HepG2 (cell line): ENCODE measurements around the gene AGRP. TPM values are rescaled to one million over a fixed set of nuclear protein-coding genes. Genes with fewer than 3 reads are reported as not detected.

Source experiments
- AKAP8 ChIP-seq: sonication (generic); formaldehyde crosslinking; IDR thresholded peaks from 2 replicates; pipeline ENCODE4 v1.5.1; 2020; ENCODE audit warnings: mild to moderate bottlenecking, missing genetic modification reagents
- ASH2L ChIP-seq: fragments of 300-600, 200-600 bp; sonication (generic); IDR thresholded peaks from 2 replicates; pipeline ENCODE4 v1.7.0; 2017; ENCODE audit warnings: low read depth, mild to moderate bottlenecking, moderate library complexity, mixed read lengths, low read length; ENCODE audit not compliant: insufficient read length
- CAMTA2 ChIP-seq: sonication (generic); formaldehyde crosslinking; IDR thresholded peaks from 2 replicates; pipeline ENCODE4 v1.4.0; 2020; ENCODE audit warnings: mild to moderate bottlenecking, missing genetic modification reagents, borderline replicate concordance
- HOXD1 ChIP-seq: sonication (generic); formaldehyde crosslinking; IDR thresholded peaks from 2 replicates; pipeline ENCODE4 v1.5.0; 2020; ENCODE audit warnings: missing genetic modification reagents
- KDM6A ChIP-seq: IDR thresholded peaks from 2 replicates; pipeline ENCODE4 v1.6.1; 2016; ENCODE audit warnings: low read depth
- PREB ChIP-seq: sonication (generic); formaldehyde crosslinking; IDR thresholded peaks from 2 replicates; pipeline ENCODE4 v1.4.0; 2020; ENCODE audit warnings: missing genetic modification reagents
- RARA ChIP-seq: IDR thresholded peaks from 2 replicates; pipeline ENCODE4 v1.6.1; 2016; ENCODE audit warnings: missing genetic modification reagents, missing compliant biosample characterization
- SP1 ChIP-seq, 2 experiments: fragments of 450-650 bp in 1 of 2; sonication (generic) in 1 of 2; formaldehyde crosslinking in 1 of 2; IDR thresholded peaks; 2 replicates each; pipeline versions ENCODE4 v1.4.0 to v1.6.1; 2016 to 2020; ENCODE audit warnings: missing genetic modification reagents in 1 of 2
- ZFYVE20 ChIP-seq: sonication (generic); formaldehyde crosslinking; IDR thresholded peaks from 2 replicates; pipeline ENCODE4 v1.8.0; 2023; ENCODE audit warnings: low read depth, mild to moderate bottlenecking, moderate library complexity, missing genetic modification reagents, borderline replicate concordance
- ZHX2 ChIP-seq, 2 experiments: sonication (generic) in 1 of 2; formaldehyde crosslinking in 1 of 2; IDR thresholded peaks; 2 replicates each; pipeline versions ENCODE4 v1.6.1 to v1.9.0; 2014 to 2022; ENCODE audit warnings: antibody characterized with exemption in 1 of 2, borderline replicate concordance in 1 of 2, inconsistent platforms in 1 of 2, low read depth in 1 of 2, missing genetic modification reagents in 1 of 2
- ZNF337 ChIP-seq: sonication (generic); formaldehyde crosslinking; IDR thresholded peaks from 2 replicates; pipeline ENCODE4 v1.5.1; 2020; ENCODE audit warnings: missing genetic modification reagents, low read depth, mild to moderate bottlenecking, borderline replicate concordance
- ZNF678 ChIP-seq: sonication (generic); formaldehyde crosslinking; IDR thresholded peaks from 2 replicates; pipeline ENCODE4 v1.4.0; 2020; ENCODE audit warnings: mild to moderate bottlenecking, missing genetic modification reagents
- polyA plus RNA-seq, 8 experiments: library from polyadenylated mRNA; depleted of rRNA in 3 of 8; stranded (reverse) in 7 of 8; unstranded in 1 of 8; fragments of >200 nt; fragmentation: Illumina TruSeq in 4 of 8; extraction: Trizol in 4 of 8; gene quantifications; 2 replicates each; pipeline versions ENCODE4 v1.2.1 to v1.2.3, GENCODE V29; 2011 to 2016; ENCODE audit warnings: low read depth in 4 of 8, missing spikeins in 1 of 8, mixed read lengths in 1 of 8; ENCODE audit not compliant: insufficient read depth in 1 of 8
- total RNA-seq, 5 experiments: library from RNA; depleted of rRNA; stranded (reverse); fragments of >200 nt; fragmentation: Illumina TruSeq; extraction: Trizol; gene quantifications; 2 replicates each; pipeline ENCODE4 v1.2.3, GENCODE V29; 2016; ENCODE audit warnings: low read depth in 1 of 5
- TF ChIP-seq, protein P1 (sequence below): sonication (generic); formaldehyde crosslinking; IDR thresholded peaks from 2 replicates; pipeline ENCODE4 v1.9.0; 2021; ENCODE audit warnings: missing genetic modification reagents, borderline replicate concordance

AGRP gene
- total and polyA plus RNA-seq, 2 of the 13 experiments (the other 11 are each of a cell fraction or from before 2014, with no cell fraction given) = not detected

DNA sequence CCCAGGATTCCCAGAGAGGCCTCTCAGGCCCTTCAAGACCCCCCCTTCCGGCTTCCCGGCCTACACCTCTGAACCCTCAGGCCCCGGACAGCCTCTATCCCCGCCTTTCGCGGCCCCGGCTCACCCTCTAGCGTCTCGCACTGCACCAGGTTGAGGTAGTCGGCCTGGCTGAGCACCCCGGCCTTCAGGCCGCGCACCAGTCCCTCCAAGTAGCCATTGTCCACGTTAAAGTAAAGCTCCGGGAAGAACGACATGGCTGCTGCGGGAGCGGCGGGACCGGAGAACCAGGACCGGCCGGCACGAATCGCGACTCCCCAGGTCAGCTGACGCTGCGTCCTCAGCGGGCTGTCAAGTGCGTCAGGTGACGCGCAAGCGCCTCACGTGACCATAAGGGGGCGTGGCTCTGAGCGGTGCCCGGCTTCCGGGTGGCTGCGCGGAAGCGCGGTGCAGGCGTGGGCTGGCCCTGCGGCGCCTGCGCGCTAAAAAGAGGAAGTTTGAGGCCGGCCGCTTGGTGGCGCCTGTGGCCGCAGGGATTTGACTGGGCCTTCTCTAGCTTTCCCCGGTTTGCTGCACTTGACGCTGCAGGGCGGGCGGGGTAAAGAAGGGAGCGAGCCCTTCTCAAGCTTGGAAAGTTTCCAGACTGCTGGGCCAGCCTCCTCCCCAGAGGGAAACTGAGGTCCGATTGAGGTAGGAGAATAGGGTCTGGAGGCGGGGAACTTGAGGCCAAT is 2.4 kb downstream of the AGRP start, which contains the start of gene ATP6V0D1 (continued):
- 0 out of 2 replicates have a peak, but pooled peaks have one; percentile 63 for TF ChIP-seq ZHX2 (IDR thresholded peaks at IDR 0.05; ENCODE audit: low read depth)
- TF ChIP-seq ZHX2 (CRISPR knock-in tag; IDR thresholded peaks at IDR 0.05; ENCODE audit: borderline replicate concordance) = no peak
- TF ChIP-seq KDM6A (CRISPR knock-in tag) = no peak
- TF ChIP-seq ZNF678 = no peak
- no peak for TF ChIP-seq PREB
- peak; percentile 90 for TF ChIP-seq ZNF337 (CRISPR knock-in tag)
- TF ChIP-seq CAMTA2 (CRISPR knock-in tag) = no peak; the same call in 1 of the 2 replicates
- no peak for TF ChIP-seq RARA (CRISPR knock-in tag)
- peak; percentile 84 for TF ChIP-seq ASH2L
- peak; percentile 85 for TF ChIP-seq HOXD1 (CRISPR knock-in tag)
- TF ChIP-seq SP1 (IDR thresholded peaks at IDR 0.05) = no peak
- peak; percentile 99 for TF ChIP-seq SP1 (CRISPR knock-in tag; IDR thresholded peaks at IDR 0.05)
- TF ChIP-seq AKAP8 (CRISPR knock-in tag) = peak; percentile 68; the same call in 1 of the 2 replicates
- TF ChIP-seq, protein P1, sequence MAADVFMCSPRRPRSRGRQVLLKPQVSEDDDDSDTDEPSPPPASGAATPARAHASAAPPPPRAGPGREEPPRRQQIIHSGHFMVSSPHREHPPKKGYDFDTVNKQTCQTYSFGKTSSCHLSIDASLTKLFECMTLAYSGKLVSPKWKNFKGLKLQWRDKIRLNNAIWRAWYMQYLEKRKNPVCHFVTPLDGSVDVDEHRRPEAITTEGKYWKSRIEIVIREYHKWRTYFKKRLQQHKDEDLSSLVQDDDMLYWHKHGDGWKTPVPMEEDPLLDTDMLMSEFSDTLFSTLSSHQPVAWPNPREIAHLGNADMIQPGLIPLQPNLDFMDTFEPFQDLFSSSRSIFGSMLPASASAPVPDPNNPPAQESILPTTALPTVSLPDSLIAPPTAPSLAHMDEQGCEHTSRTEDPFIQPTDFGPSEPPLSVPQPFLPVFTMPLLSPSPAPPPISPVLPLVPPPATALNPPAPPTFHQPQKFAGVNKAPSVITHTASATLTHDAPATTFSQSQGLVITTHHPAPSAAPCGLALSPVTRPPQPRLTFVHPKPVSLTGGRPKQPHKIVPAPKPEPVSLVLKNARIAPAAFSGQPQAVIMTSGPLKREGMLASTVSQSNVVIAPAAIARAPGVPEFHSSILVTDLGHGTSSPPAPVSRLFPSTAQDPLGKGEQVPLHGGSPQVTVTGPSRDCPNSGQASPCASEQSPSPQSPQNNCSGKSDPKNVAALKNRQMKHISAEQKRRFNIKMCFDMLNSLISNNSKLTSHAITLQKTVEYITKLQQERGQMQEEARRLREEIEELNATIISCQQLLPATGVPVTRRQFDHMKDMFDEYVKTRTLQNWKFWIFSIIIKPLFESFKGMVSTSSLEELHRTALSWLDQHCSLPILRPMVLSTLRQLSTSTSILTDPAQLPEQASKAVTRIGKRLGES (CRISPR knock-in tag) = no peak
- no peak for TF ChIP-seq ZFYVE20 (CRISPR knock-in tag)
